SK-N-SH treated with all-trans-retinoic acid at 6 μM for 48 hours (cell line): ENCODE measurements around the gene ACKR4.

Experiments
- ATAC-seq: fragments of 200-7000 bp; cut with Tn5 transposase; 3 replicates; pipeline ENCODE4 v1.9.1; 2020; ENCODE audit warnings: mild to moderate bottlenecking, moderate library complexity
- ARNTL ChIP-seq: fragments of 450-650 bp; formaldehyde crosslinking; IDR thresholded peaks from 2 replicates; pipeline ENCODE4 v1.5.0; 2020; ENCODE audit warnings: low read depth, mild to moderate bottlenecking, moderate library complexity, borderline replicate concordance
- BACH2 ChIP-seq: fragments of 250-450 bp; sonication (Bioruptor Pico); IDR thresholded peaks from 2 replicates; pipeline ENCODE4 v1.9.0; 2021; ENCODE audit warnings: mild to moderate bottlenecking, borderline replicate concordance
- CSDC2 ChIP-seq: fragments of 250-450 bp; sonication (Bioruptor Pico); IDR thresholded peaks from 2 replicates; pipeline ENCODE4 v1.5.0; 2020; ENCODE audit warnings: mild to moderate bottlenecking, moderate library complexity
- CSRNP3 ChIP-seq: fragments of 250-450 bp; sonication (Bioruptor Pico); IDR thresholded peaks from 2 replicates; pipeline ENCODE4 v1.5.1; 2021; ENCODE audit warnings: mild to moderate bottlenecking, moderate library complexity
- ESRRG ChIP-seq: fragments of 250-450 bp; sonication (Bioruptor Pico); IDR thresholded peaks from 2 replicates; pipeline ENCODE4 v1.6.1; 2021; ENCODE audit warnings: mild to moderate bottlenecking
- GLIS3 ChIP-seq: fragments of 250-450 bp; sonication (Bioruptor Pico); IDR thresholded peaks from 2 replicates; pipeline ENCODE4 v1.5.0; 2020; ENCODE audit warnings: mild to moderate bottlenecking, moderate library complexity
- ISL1 ChIP-seq: fragments of 250-450 bp; sonication (Bioruptor Pico); IDR thresholded peaks from 2 replicates; pipeline ENCODE4 v2.1.2; 2022; ENCODE audit warnings: mild to moderate bottlenecking, moderate library complexity
- OSR1 ChIP-seq: fragments of 250-450 bp; sonication (Bioruptor Pico); IDR thresholded peaks from 2 replicates; pipeline ENCODE4 v1.8.0; 2022; ENCODE audit warnings: moderate library complexity, mild to moderate bottlenecking, inconsistent platforms
- PPARA ChIP-seq: fragments of 250-450 bp; sonication (Bioruptor Pico); IDR thresholded peaks from 2 replicates; pipeline ENCODE4 v1.5.0; 2020; ENCODE audit warnings: mild to moderate bottlenecking, borderline replicate concordance
- RARB ChIP-seq: fragments of 250-450 bp; sonication (Bioruptor Pico); IDR thresholded peaks from 2 replicates; pipeline ENCODE4 v1.8.0; 2021; ENCODE audit warnings: mild to moderate bottlenecking, moderate library complexity
- SNAI2 ChIP-seq: fragments of 250-450 bp; sonication (Bioruptor Pico); IDR thresholded peaks from 2 replicates; pipeline ENCODE4 v1.5.0; 2020; ENCODE audit warnings: mild to moderate bottlenecking, moderate library complexity
- TCF4 ChIP-seq: fragments of 250-450 bp; sonication (Bioruptor Pico); IDR thresholded peaks from 2 replicates; pipeline ENCODE4 v1.8.0; 2021; ENCODE audit warnings: mild to moderate bottlenecking, moderate library complexity, borderline replicate concordance
- TOX ChIP-seq: fragments of 250-450 bp; sonication (Bioruptor Pico); IDR thresholded peaks from 2 replicates; pipeline ENCODE4 v1.8.0; 2021; ENCODE audit warnings: mild to moderate bottlenecking, moderate library complexity, borderline replicate concordance
- ZC3H10 ChIP-seq: fragments of 250-450 bp; sonication (Bioruptor Pico); IDR thresholded peaks from 2 replicates; pipeline ENCODE4 v1.5.1; 2021; ENCODE audit warnings: mild to moderate bottlenecking, moderate library complexity
- ZFP3 ChIP-seq: fragments of 250-450 bp; sonication (Bioruptor Pico); IDR thresholded peaks from 2 replicates; pipeline ENCODE4 v1.5.0; 2020; ENCODE audit warnings: mild to moderate bottlenecking, moderate library complexity
- ZFP30 ChIP-seq: fragments of 450-650 bp; formaldehyde crosslinking; IDR thresholded peaks from 2 replicates; pipeline ENCODE4 v1.5.0; 2022; ENCODE audit warnings: mild to moderate bottlenecking, moderate library complexity
- ZNF565 ChIP-seq: fragments of 450-650 bp; formaldehyde crosslinking; conservative IDR thresholded peaks from 2 replicates; pipeline ENCODE4 v1.5.0; 2020; ENCODE audit warnings: low read depth, mild to moderate bottlenecking, moderate library complexity
- ZNF70 ChIP-seq: fragments of 450-650 bp; formaldehyde crosslinking; IDR thresholded peaks from 2 replicates; pipeline ENCODE4 v1.5.0; 2020; ENCODE audit warnings: mild to moderate bottlenecking, moderate library complexity
- ZNF8 ChIP-seq: fragments of 450-650 bp; formaldehyde crosslinking; IDR thresholded peaks from 2 replicates; pipeline ENCODE4 v1.5.0; 2020; ENCODE audit warnings: mild to moderate bottlenecking, moderate library complexity
- TF ChIP-seq, protein P1 (sequence below): fragments of 250-450 bp; sonication (Bioruptor Pico); IDR thresholded peaks from 2 replicates; pipeline ENCODE4 v1.8.0; 2020; ENCODE audit warnings: mild to moderate bottlenecking, moderate library complexity, borderline replicate concordance
- TF ChIP-seq, protein P2 (sequence below): fragments of 250-450 bp; sonication (Bioruptor Pico); IDR thresholded peaks from 2 replicates; pipeline ENCODE4 v1.5.0; 2020; ENCODE audit warnings: mild to moderate bottlenecking, moderate library complexity
- TF ChIP-seq, protein P3 (sequence below): fragments of 250-450 bp; sonication (Bioruptor Pico); IDR thresholded peaks from 2 replicates; pipeline ENCODE4 v1.8.0; 2021; ENCODE audit warnings: low read depth, mild to moderate bottlenecking, moderate library complexity, borderline replicate concordance

Gene ACKR4

DNA sequence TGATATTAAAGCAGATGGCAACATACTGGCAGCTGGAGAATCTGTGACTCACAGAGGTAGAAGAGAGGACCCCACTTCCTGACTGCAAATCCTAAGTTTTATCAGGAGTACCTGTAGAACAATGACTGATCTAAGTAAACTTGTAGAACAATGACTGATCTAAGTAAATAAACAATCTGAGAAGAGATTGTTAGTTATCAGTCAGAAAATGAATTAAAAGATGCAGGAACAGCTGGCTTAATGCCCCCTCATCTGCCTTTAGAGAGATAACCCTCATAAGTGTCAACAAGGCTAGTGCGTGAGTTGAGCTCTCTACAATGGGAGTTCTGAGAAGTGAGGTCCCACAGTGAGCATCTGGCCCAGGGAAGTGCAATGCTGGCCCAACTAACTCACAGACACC lies 48.0 kb downstream of the ACKR4 start:
- ATAC-seq = no peak
- TF ChIP-seq ARNTL = no peak
- TF ChIP-seq, protein P1, sequence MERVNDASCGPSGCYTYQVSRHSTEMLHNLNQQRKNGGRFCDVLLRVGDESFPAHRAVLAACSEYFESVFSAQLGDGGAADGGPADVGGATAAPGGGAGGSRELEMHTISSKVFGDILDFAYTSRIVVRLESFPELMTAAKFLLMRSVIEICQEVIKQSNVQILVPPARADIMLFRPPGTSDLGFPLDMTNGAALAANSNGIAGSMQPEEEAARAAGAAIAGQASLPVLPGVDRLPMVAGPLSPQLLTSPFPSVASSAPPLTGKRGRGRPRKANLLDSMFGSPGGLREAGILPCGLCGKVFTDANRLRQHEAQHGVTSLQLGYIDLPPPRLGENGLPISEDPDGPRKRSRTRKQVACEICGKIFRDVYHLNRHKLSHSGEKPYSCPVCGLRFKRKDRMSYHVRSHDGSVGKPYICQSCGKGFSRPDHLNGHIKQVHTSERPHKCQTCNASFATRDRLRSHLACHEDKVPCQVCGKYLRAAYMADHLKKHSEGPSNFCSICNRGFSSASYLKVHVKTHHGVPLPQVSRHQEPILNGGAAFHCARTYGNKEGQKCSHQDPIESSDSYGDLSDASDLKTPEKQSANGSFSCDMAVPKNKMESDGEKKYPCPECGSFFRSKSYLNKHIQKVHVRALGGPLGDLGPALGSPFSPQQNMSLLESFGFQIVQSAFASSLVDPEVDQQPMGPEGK = no peak
- TF ChIP-seq ZNF8 (CRISPR knock-in tag) = no peak
- TF ChIP-seq GLIS3 (CRISPR knock-in tag) = no peak
- TF ChIP-seq ZFP3 (CRISPR knock-in tag) = no peak
- TF ChIP-seq ZNF70 (CRISPR knock-in tag) = no peak
- no peak for TF ChIP-seq ZC3H10
- no peak for TF ChIP-seq ISL1 (CRISPR knock-in tag)

DNA sequence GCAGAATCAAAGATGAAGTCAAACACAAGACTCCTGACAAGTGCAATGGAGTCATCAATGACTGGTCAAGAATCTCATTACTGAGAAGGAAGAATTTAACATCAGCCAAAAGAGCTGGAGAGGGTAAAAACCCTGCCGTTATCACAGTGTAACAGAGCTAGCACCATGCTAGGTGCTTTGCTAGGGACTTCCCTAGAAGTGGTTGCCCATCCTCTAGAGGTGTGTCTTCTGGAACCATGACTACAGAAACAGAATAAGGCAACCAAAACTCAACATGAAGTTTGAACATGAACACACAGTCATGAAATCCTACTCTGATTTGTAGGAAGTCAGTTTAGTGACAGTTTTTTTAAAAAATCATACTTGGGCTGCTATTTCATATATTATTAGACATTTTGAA lies 53.1 kb downstream of the ACKR4 start:
- ATAC-seq = no peak

More for the DNA sequence above, 53.1 kb downstream of the ACKR4 start:
- TF ChIP-seq PPARA (CRISPR knock-in tag) = no peak
- TF ChIP-seq, protein P2, sequence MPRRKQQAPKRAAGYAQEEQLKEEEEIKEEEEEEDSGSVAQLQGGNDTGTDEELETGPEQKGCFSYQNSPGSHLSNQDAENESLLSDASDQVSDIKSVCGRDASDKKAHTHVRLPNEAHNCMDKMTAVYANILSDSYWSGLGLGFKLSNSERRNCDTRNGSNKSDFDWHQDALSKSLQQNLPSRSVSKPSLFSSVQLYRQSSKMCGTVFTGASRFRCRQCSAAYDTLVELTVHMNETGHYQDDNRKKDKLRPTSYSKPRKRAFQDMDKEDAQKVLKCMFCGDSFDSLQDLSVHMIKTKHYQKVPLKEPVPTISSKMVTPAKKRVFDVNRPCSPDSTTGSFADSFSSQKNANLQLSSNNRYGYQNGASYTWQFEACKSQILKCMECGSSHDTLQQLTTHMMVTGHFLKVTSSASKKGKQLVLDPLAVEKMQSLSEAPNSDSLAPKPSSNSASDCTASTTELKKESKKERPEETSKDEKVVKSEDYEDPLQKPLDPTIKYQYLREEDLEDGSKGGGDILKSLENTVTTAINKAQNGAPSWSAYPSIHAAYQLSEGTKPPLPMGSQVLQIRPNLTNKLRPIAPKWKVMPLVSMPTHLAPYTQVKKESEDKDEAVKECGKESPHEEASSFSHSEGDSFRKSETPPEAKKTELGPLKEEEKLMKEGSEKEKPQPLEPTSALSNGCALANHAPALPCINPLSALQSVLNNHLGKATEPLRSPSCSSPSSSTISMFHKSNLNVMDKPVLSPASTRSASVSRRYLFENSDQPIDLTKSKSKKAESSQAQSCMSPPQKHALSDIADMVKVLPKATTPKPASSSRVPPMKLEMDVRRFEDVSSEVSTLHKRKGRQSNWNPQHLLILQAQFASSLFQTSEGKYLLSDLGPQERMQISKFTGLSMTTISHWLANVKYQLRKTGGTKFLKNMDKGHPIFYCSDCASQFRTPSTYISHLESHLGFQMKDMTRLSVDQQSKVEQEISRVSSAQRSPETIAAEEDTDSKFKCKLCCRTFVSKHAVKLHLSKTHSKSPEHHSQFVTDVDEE (CRISPR knock-in tag) = no peak
- TF ChIP-seq BACH2 = no peak
- TF ChIP-seq, protein P1 = no peak
- TF ChIP-seq, protein P3, sequence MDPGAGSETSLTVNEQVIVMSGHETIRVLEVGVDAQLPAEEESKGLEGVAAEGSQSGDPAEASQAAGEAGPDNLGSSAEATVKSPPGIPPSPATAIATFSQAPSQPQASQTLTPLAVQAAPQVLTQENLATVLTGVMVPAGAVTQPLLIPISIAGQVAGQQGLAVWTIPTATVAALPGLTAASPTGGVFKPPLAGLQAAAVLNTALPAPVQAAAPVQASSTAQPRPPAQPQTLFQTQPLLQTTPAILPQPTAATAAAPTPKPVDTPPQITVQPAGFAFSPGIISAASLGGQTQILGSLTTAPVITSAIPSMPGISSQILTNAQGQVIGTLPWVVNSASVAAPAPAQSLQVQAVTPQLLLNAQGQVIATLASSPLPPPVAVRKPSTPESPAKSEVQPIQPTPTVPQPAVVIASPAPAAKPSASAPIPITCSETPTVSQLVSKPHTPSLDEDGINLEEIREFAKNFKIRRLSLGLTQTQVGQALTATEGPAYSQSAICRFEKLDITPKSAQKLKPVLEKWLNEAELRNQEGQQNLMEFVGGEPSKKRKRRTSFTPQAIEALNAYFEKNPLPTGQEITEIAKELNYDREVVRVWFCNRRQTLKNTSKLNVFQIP (CRISPR knock-in tag) = no peak
- no peak for TF ChIP-seq ESRRG (CRISPR knock-in tag)
- TF ChIP-seq ZNF70 (CRISPR knock-in tag) = no peak
- TF ChIP-seq TOX (CRISPR knock-in tag) = no peak
- TF ChIP-seq ZFP3 (CRISPR knock-in tag) = no peak
- no peak for TF ChIP-seq ZFP30
- TF ChIP-seq SNAI2 = no peak
- no peak for TF ChIP-seq CSRNP3 (CRISPR knock-in tag)
- no peak for TF ChIP-seq RARB (CRISPR knock-in tag)
- TF ChIP-seq OSR1 (CRISPR knock-in tag) = no peak
- TF ChIP-seq CSDC2 = no peak
- no peak for TF ChIP-seq ZNF565 (CRISPR knock-in tag)
- TF ChIP-seq GLIS3 (CRISPR knock-in tag) = no peak
- no peak for TF ChIP-seq TCF4
